Adipocyte (in vitro differentiated cells): ENCODE data around the gene RIPOR2.

Experiments used
- DNase-seq: peaks from one replicate; pipeline ENCODE4 v3.0.0-alpha.2; 2015; ENCODE audit warnings: low read depth
- H3K27me3 ChIP-seq: replicated peaks from 2 replicates; pipeline ENCODE4 v1.7.0; 2013; ENCODE audit warnings: mild to moderate bottlenecking, low read length, moderate library complexity; ENCODE audit not compliant: control insufficient read depth, insufficient read depth
- H3K36me3 ChIP-seq: 2 replicates; pipeline ENCODE4 v1.7.0; 2013; ENCODE audit warnings: low read length, mild to moderate bottlenecking, moderate library complexity; ENCODE audit not compliant: control insufficient read depth, insufficient read depth, severe bottlenecking
- H3K4me1 ChIP-seq: 2 replicates; pipeline ENCODE4 v1.7.0; 2013; ENCODE audit warnings: mild to moderate bottlenecking, low read length, moderate library complexity; ENCODE audit not compliant: control insufficient read depth, insufficient read depth
- H3K4me3 ChIP-seq: 2 replicates; pipeline ENCODE4 v1.7.0; 2013; ENCODE audit warnings: mild to moderate bottlenecking, low read length, moderate library complexity
- H3K9ac ChIP-seq: 2 replicates; pipeline ENCODE4 v1.7.0; 2013; ENCODE audit warnings: mild to moderate bottlenecking, low read length, moderate library complexity
- H3K9me3 ChIP-seq: 2 replicates; pipeline ENCODE4 v1.7.0; 2013; ENCODE audit warnings: mild to moderate bottlenecking, low read length, moderate library complexity; ENCODE audit not compliant: control insufficient read depth

The RIPOR2 gene

DNA sequence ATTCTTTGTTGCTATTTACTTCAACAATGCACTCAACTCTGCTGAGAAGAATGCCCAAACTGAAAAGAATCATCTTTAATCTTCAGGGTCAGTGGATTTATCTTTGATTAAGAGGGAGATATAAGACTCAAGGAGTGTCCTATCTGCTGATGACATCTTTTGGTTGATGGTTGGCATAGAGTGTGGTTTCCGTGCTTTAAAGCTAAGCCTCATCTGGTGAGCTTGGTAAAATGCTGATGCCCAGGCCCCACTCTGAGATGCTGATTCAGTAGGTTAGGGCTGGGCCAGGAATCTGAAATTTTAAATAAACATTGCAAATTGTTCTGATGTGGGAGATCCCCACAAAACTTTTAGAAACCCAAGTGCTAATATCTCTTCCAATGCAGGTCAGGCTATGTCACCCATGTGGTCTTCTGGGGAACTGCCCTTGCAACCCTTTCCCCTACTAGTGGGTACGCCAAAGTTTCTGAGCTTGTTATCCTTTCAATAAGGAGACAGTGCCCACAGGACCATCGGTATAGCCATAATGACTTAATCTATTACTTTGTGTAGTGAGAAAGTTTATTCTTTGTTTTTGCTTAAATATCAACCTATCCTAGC lies 68.6 kb downstream of the RIPOR2 start:
- Histone ChIP-seq H3K9me3 (no peaks in the 10 kb centered on the region), H3K36me3 (peaks cover 82% of the 10 kb centered on the region), H3K27me3 (no peaks in the 10 kb centered on the region), H3K9ac (no peak overlapping the region), H3K4me3 (no peak overlapping the region), H3K4me1 (no peaks in the 10 kb centered on the region)
- DNase-seq, result no peak

- no peak overlapping the region for H3K9ac ChIP-seq
- no peaks in the 10 kb centered on the region for H3K27me3 ChIP-seq
- DNase-seq, result no peak
- peaks cover 87% of the 10 kb centered on the region for H3K36me3 ChIP-seq
- H3K9me3 ChIP-seq, result no peaks in the 10 kb centered on the region
- H3K4me3 ChIP-seq, result no peak overlapping the region
- H3K4me1 ChIP-seq, result no peaks in the 10 kb centered on the region
Observed at GRCh38 chr6:24865161-24865560, 70.6 kb downstream of the RIPOR2 start.

DNA sequence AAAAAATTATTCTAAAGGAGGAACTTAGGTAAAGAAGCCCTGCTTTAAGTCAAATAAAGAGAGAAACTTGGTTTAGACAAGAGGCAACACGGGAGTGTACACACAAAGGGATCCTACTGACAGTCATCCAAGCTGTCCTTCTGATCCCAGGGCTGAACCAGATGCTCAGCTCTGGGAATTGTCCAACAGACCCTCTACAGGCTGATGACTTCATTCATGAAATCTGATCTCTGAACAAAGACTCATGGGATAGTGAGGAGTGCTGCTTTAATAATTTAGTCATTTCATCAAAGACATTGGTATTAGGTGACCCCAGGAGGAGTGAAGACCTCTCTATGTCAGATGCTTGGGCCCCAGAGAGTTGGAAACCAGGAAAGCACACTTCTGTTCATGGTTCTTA lies 71.4 kb downstream of the RIPOR2 start:
- peaks cover 89% of the 10 kb centered on the region for H3K36me3 ChIP-seq

GRCh38 chr6:24861934-24862333 lies 73.8 kb downstream of the RIPOR2 start:
- peaks cover 74% of the 10 kb centered on the region for H3K36me3 ChIP-seq
- H3K4me3 ChIP-seq, result no peak overlapping the region
- H3K27me3 ChIP-seq, result no peaks in the 10 kb centered on the region
- peaks cover 15% of the 10 kb centered on the region for H3K4me1 ChIP-seq
- DNase-seq, result no peak
- no peaks in the 10 kb centered on the region for H3K9me3 ChIP-seq
- no peak overlapping the region for H3K9ac ChIP-seq

More for the DNA sequence above, 71.4 kb downstream of the RIPOR2 start:
- H3K9ac ChIP-seq, result no peak overlapping the region
- H3K4me1 ChIP-seq, result peaks cover 2% of the 10 kb centered on the region
- H3K9me3 ChIP-seq, result no peaks in the 10 kb centered on the region
- no peaks in the 10 kb centered on the region for H3K27me3 ChIP-seq
- H3K4me3 ChIP-seq, result no peak overlapping the region
- peak; percentile 6 for DNase-seq

GRCh38 chr6:24859608-24860200 lies 76.1 kb downstream of the RIPOR2 start:
- Histone ChIP-seq H3K4me3 (no peak overlapping the region), H3K4me1 (peaks cover 21% of the 10 kb centered on the region), H3K9me3 (no peaks in the 10 kb centered on the region), H3K36me3 (peaks cover 58% of the 10 kb centered on the region), H3K9ac (no peak overlapping the region), H3K27me3 (no peaks in the 10 kb centered on the region)
- DNase-seq, result no peak

- no peaks in the 10 kb centered on the region for H3K9me3 ChIP-seq
- peaks cover 58% of the 10 kb centered on the region for H3K36me3 ChIP-seq
- DNase-seq, result no peak
- H3K9ac ChIP-seq, result no peak overlapping the region
- H3K27me3 ChIP-seq, result no peaks in the 10 kb centered on the region
- no peak overlapping the region for H3K4me3 ChIP-seq
- H3K4me1 ChIP-seq, result peaks cover 21% of the 10 kb centered on the region
Observed at GRCh38 chr6:24859132-24859531, 76.6 kb downstream of the RIPOR2 start.

DNA sequence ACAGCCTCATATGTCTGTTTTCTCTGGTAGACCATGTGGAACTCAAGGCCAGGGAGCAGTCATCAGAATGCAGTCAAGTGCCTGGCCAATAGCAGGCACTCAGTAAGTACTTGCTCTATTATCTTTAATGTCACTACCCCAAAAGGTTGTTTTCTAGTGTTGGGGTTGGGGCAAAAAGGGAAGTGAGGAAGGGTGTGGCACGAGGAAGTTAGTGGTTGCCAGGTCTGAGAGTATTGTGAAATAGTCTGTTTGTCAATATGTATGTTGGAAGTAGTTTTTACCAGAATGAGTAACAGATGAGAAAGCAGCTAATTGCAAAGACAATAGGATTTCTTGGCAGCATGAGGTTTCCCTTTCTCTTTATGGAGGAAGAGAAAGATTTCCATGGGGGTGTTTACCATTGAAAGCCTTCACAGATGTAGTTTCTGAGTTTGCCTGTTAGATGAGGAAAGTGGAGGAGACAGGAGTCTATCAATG lies 77.5 kb downstream of the RIPOR2 start:
- Histone ChIP-seq H3K27me3 (no peaks in the 10 kb centered on the region), H3K9ac (peak overlapping the region; percentile 24), H3K4me3 (peak overlapping the region; percentile 35), H3K36me3 (peaks cover 61% of the 10 kb centered on the region), H3K9me3 (no peaks in the 10 kb centered on the region), H3K4me1 (peaks cover 21% of the 10 kb centered on the region)
- DNase-seq, result peak; percentile 69

GRCh38 chr6:24856901-24857670 lies 78.7 kb downstream of the RIPOR2 start:
- Histone ChIP-seq H3K27me3 (no peaks in the 10 kb centered on the region), H3K36me3 (peaks cover 60% of the 10 kb centered on the region), H3K4me3 (no peak overlapping the region), H3K9me3 (no peaks in the 10 kb centered on the region), H3K4me1 (peaks cover 21% of the 10 kb centered on the region), H3K9ac (no peak overlapping the region)
- no peak for DNase-seq

DNA sequence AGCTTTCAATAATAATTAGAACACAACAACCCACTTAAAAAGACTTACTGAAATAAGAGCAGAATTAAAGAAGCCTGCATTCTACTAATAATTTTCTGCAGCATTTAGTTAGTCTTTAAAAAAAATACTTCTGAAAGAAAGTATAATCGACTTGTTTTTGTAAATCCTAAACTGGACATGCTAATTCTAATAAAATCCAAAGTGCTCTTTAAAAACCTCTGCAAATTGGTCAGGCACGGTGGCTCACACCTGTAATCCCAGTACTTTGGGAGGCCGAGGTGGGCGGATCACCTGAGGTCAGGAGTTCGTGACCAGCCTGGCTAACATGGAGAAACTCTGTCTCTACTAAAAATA lies 79.5 kb downstream of the RIPOR2 start:
- no peaks in the 10 kb centered on the region for H3K9me3 ChIP-seq
- no peak for DNase-seq
- peaks cover 56% of the 10 kb centered on the region for H3K36me3 ChIP-seq
- H3K27me3 ChIP-seq, result no peaks in the 10 kb centered on the region
- no peak overlapping the region for H3K4me3 ChIP-seq
- no peak overlapping the region for H3K9ac ChIP-seq
- H3K4me1 ChIP-seq, result peaks cover 21% of the 10 kb centered on the region

DNA sequence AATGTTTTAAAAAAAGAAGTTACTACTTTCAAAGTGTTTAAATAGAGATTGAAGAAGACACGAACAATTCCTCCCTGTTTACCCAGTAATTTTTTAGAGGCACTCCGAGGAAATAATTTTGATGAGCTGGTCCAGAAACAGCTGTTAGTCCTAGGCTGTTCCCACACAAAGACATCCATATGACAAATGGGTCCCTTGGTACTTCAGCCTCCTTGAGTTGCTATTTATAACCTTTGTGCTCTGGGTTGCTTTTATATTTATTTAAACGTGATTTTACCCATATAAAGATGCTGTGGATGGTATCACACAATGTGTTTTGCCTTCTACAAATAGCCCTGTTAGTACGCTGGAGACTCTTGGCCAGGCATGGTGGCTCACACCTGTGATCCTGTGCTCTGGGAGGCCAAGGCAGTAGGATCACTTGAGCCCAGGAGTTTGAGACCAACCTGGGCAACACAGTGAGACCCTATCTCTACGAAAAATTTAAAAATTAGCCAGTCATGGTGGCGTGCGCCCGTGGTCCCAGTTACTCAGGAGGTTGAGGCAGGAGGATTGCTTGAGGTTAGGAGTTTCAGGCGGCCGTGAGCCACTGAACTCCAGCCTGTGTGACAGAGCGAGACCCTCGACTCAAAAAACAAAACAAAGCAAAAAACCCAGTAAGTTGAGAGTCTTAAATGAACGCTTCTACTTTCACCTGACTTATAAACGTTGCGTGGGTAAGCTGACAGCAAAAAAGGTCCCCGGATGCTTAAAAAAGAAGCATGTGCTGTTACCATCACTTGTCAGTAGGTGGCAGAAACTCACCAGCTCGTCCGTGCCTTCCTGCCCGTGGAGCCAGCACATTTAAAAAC lies 80.1 kb downstream of the RIPOR2 start:
- no peak overlapping the region for H3K4me3 ChIP-seq
- H3K36me3 ChIP-seq, result peaks cover 53% of the 10 kb centered on the region
- peak; percentile 91 for DNase-seq
- H3K9ac ChIP-seq, result peak overlapping the region; percentile 27
- H3K27me3 ChIP-seq, result no peaks in the 10 kb centered on the region
- H3K4me1 ChIP-seq, result peaks cover 21% of the 10 kb centered on the region
- no peaks in the 10 kb centered on the region for H3K9me3 ChIP-seq
